Embryonic facial prominence (tissue), 1 donor: ENCODE measurements around the gene TP73.

Experiments
- DNase-seq: peaks from one replicate; pipeline ENCODE4 v3.0.0-alpha.2; 2016; ENCODE audit errors: extremely low spot score

The TP73 gene

GRCh38 chr1:3653286-3653618, 936 bp downstream of the TP73 start:
- no peak for DNase-seq

- no peak for DNase-seq
These were observed 2.4 kb downstream of the TP73 start for GRCh38 chr1:3654549-3655281.

GRCh38 chr1:3656450-3657095, 4.3 kb downstream of the TP73 start:
- no peak for DNase-seq

GRCh38 chr1:3657096-3657475, 4.8 kb downstream of the TP73 start:
- DNase-seq = no peak

- DNase-seq = no peak
These were observed 5.4 kb downstream of the TP73 start for GRCh38 chr1:3657578-3658230.

GRCh38 chr1:3658231-3658615, 5.9 kb downstream of the TP73 start:
- no peak for DNase-seq

GRCh38 chr1:3659093-3659492, 6.8 kb downstream of the TP73 start:
- no peak for DNase-seq

GRCh38 chr1:3660704-3661103, 8.4 kb downstream of the TP73 start:
- DNase-seq = no peak

- no peak for DNase-seq
These were observed 9.3 kb downstream of the TP73 start for GRCh38 chr1:3661631-3662030.

- no peak for DNase-seq
These were observed 9.9 kb downstream of the TP73 start for GRCh38 chr1:3662080-3662671.

- no peak for DNase-seq
These were observed 11.8 kb downstream of the TP73 start for GRCh38 chr1:3663999-3664699.

- no peak for DNase-seq
These were observed 12.5 kb downstream of the TP73 start for GRCh38 chr1:3664700-3665375.

- no peak for DNase-seq
These were observed 15.8 kb downstream of the TP73 start for GRCh38 chr1:3668148-3668547.

- DNase-seq = no peak
These were observed 16.4 kb downstream of the TP73 start for GRCh38 chr1:3668585-3669300.

- DNase-seq = no peak
These were observed 17.1 kb downstream of the TP73 start for GRCh38 chr1:3669421-3669821.

- DNase-seq = no peak
These were observed 17.7 kb downstream of the TP73 start for GRCh38 chr1:3669971-3670431.

- DNase-seq = no peak
These were observed 18.5 kb downstream of the TP73 start for GRCh38 chr1:3670823-3671265.

GRCh38 chr1:3671371-3672180, 19.3 kb downstream of the TP73 start:
- DNase-seq = no peak

- no peak for DNase-seq
These were observed 20.1 kb downstream of the TP73 start for GRCh38 chr1:3672231-3672970.
